IMR-90 (cell line): ENCODE data around the gene DHDDS.

Experiments used
- POLR2A ChIP-seq: IDR thresholded peaks from 2 replicates; pipeline ENCODE4 v1.6.1; 2012; ENCODE audit warnings: mild to moderate bottlenecking, low read depth, low read length
- TF ChIP-seq, protein P1 (sequence below): fragments of 150-350 bp; IDR thresholded peaks from 2 replicates; pipeline ENCODE4 v1.6.1; 2016; ENCODE audit warnings: low read depth, mild to moderate bottlenecking, low read length, moderate library complexity, borderline replicate concordance

DNA sequence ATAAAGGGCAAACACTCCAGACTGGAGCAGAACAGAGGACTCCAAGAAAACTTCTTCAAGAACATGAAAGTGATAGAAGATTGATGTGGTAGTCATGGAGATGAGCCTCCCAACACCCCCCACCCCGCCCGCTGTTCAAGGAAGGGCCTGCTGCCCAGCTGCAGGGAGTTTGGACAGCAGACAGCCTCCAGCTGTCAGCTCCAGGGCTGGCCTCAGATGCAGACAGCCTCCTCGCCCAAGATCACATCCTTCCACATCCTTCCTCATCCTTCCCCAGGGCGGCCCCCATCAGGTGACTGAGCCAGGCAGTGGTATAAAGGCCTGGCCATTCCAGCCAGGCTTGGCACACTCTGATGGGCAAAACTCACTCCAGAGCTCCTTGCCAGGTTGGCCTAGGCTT, 64.7 kb downstream of the DHDDS start:
- TF ChIP-seq, protein P1, sequence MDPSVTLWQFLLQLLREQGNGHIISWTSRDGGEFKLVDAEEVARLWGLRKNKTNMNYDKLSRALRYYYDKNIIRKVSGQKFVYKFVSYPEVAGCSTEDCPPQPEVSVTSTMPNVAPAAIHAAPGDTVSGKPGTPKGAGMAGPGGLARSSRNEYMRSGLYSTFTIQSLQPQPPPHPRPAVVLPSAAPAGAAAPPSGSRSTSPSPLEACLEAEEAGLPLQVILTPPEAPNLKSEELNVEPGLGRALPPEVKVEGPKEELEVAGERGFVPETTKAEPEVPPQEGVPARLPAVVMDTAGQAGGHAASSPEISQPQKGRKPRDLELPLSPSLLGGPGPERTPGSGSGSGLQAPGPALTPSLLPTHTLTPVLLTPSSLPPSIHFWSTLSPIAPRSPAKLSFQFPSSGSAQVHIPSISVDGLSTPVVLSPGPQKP: no peak
- no peak for TF ChIP-seq POLR2A
